Breast epithelium (tissue), 4 donors: ENCODE measurements around the gene MTA1. TPM values are rescaled to one million over a fixed set of nuclear protein-coding genes. Genes with fewer than 3 reads are reported as not detected.

Source experiments
- DNase-seq, 2 donors: peaks; one replicate each; pipeline ENCODE4 v3.0.0-alpha.2; 2019; ENCODE audit warnings: low spot score in 2 of 2
- H3K27ac ChIP-seq, 2 donors: fragments of 200-600 bp; sonication (generic) in 1 of 2; one replicate each; pipeline ENCODE4 v1.5.1; 2016 to 2019; ENCODE audit warnings: mild to moderate bottlenecking in 1 of 2
- H3K27me3 ChIP-seq, 2 donors: fragments of 200-600 bp; sonication (generic) in 1 of 2; one replicate each; pipeline versions ENCODE4 v1.5.1 to v1.6.0; 2017 to 2019; ENCODE audit warnings: control low read depth in 1 of 2, mild to moderate bottlenecking in 1 of 2
- H3K36me3 ChIP-seq: fragments of 200-600 bp; one replicate; pipeline ENCODE4 v1.5.1; 2019
- H3K4me1 ChIP-seq, 2 donors: fragments of 200-600 bp; sonication (generic); one replicate each; pipeline ENCODE4 v1.5.1; 2016 to 2019; ENCODE audit warnings: control low read depth in 1 of 2
- H3K4me3 ChIP-seq, 3 donors: fragments of 200-600 bp; sonication (generic); 1 replicate in 2 of 3; 2 replicates in 1 of 3; pipeline ENCODE4 v1.5.1; 2016 to 2019; ENCODE audit warnings: mild to moderate bottlenecking in 3 of 3, moderate library complexity in 2 of 3
- H3K9me3 ChIP-seq, 2 donors: fragments of 200-600 bp; sonication (generic) in 1 of 2; one replicate each; pipeline ENCODE4 v1.5.1; 2016 to 2019; ENCODE audit warnings: control low read depth in 1 of 2
- CTCF ChIP-seq, 3 donors: fragments of 450-650 bp; IDR thresholded peaks; one replicate each; pipeline ENCODE4 v1.5.1; 2016 to 2017; ENCODE audit warnings: antibody characterized with exemption in 3 of 3, mild to moderate bottlenecking in 3 of 3, moderate library complexity in 3 of 3
- POLR2A ChIP-seq: fragments of 450-650 bp; IDR thresholded peaks from one replicate; pipeline ENCODE4 v1.6.1; 2016; ENCODE audit warnings: antibody characterized with exemption, mild to moderate bottlenecking, moderate library complexity
- POLR2AphosphoS5 ChIP-seq, 3 donors: sonication (generic); formaldehyde crosslinking; IDR thresholded peaks; one replicate each; pipeline ENCODE4 v1.6.1; 2017; ENCODE audit warnings: antibody characterized with exemption in 3 of 3
- intact Hi-C: fragments of 100-400 bp; cut with DNase I; formaldehyde crosslinking; loops from one replicate; pipeline ENCODE4 v1.15.1; 2023; ENCODE audit warnings: low total_unique reads
- total RNA-seq, 3 donors: library from RNA; depleted of rRNA; stranded (reverse); fragments of >200 nt; gene quantifications; one replicate each; pipeline ENCODE4 v1.1.0, GENCODE V29; 2016

MTA1 gene
- total RNA-seq, 3 donors from 2014 or later = 50.7 to 70.1 (median 68.8) TPM

GRCh38 chr14:105488781-105489541, 69.3 kb downstream of the MTA1 start:
- Histone ChIP-seq H3K4me3 (peak overlapping the region; percentile 77 to 82 (median 79)), H3K36me3 (no peaks in the 10 kb centered on the region), H3K27me3 (no peaks in the 10 kb centered on the region), H3K27ac (peak overlapping the region; percentile 99 to 100), H3K9me3 (no peaks in the 10 kb centered on the region), H3K4me1 (peaks cover 10 to 21% of the 10 kb centered on the region in 2 donors)
- intact Hi-C loops = no loop called here
- TF ChIP-seq POLR2AphosphoS5 (IDR thresholded peaks at IDR 0.05) (no peak), CTCF (IDR thresholded peaks at IDR 0.05) (no peak), POLR2A (no peak)
- DNase-seq = no peak

- peak; percentile 21 to 61 (median 50) for TF ChIP-seq POLR2AphosphoS5 (IDR thresholded peaks at IDR 0.05)
- TF ChIP-seq POLR2A = no peak
- TF ChIP-seq CTCF (IDR thresholded peaks at IDR 0.05) = peak; percentile 16 to 87 (median 66)
- Histone ChIP-seq H3K27ac (peak overlapping the region; percentile 99 to 100), H3K4me3 (peak overlapping the region; percentile 77 to 82 (median 79)), H3K27me3 (no peaks in the 10 kb centered on the region), H3K4me1 (peaks cover 2 to 18% of the 10 kb centered on the region in 2 donors), H3K36me3 (no peaks in the 10 kb centered on the region), H3K9me3 (no peaks in the 10 kb centered on the region)
- intact Hi-C loops = no loop called here
- DNase-seq = peak; percentile 89 to 92
These were observed 70.1 kb downstream of the MTA1 start for GRCh38 chr14:105489542-105490266.

GRCh38 chr14:105490267-105490571, 70.6 kb downstream of the MTA1 start:
- H3K4me1 ChIP-seq = peaks cover 0 to 18% of the 10 kb centered on the region in 2 donors
- H3K27me3 ChIP-seq = no peaks in the 10 kb centered on the region
- peak overlapping the region; percentile 77 to 82 (median 79) for H3K4me3 ChIP-seq
- TF ChIP-seq CTCF (IDR thresholded peaks at IDR 0.05) (no peak), POLR2AphosphoS5 (IDR thresholded peaks at IDR 0.05) (no peak)
- no peaks in the 10 kb centered on the region for H3K9me3 ChIP-seq
- peak in 1 of 2 donors; percentile 47 for DNase-seq
- intact Hi-C loops = no loop called here
- H3K27ac ChIP-seq = peak overlapping the region; percentile 99 to 100
- H3K36me3 ChIP-seq = no peaks in the 10 kb centered on the region

GRCh38 chr14:105490572-105491365, 71.1 kb downstream of the MTA1 start, which contains the start of gene TEDC1:
TSS of gene TEDC1 (plus strand) at chr14:105491246. CDS start at chr14:105491376, 130 bp downstream.
- intact Hi-C loops = no loop called here
- Histone ChIP-seq H3K9me3 (no peaks in the 10 kb centered on the region), H3K36me3 (no peaks in the 10 kb centered on the region), H3K4me3 (peak within 1 kb of the TSS; percentile 77 to 88 (median 79)), H3K4me1 (peaks cover 0 to 18% of the 10 kb centered on the region in 2 donors), H3K27ac (peak within 1 kb of the TSS; percentile 99 to 100), H3K27me3 (no peaks in the 10 kb centered on the region)
- TF ChIP-seq POLR2AphosphoS5 (IDR thresholded peaks at IDR 0.05) (peak; percentile 69 to 77 (median 76)), POLR2A (no peak), CTCF (IDR thresholded peaks at IDR 0.05) (peak; percentile 45 to 98 (median 62))
- DNase-seq = peak; percentile 100
